ENCODE measurements around the gene FERMT2. TPM values are rescaled to one million over a fixed set of nuclear protein-coding genes. Genes with fewer than 3 reads are reported as not detected.

The FERMT2 gene
- total RNA-seq, 3 donors from 2014 or later (not counting 1 experiment from before 2014, with no cell fraction given), result 0.58 to 1.7 (median 0.92) TPM

GRCh38 chr14:52913271-52913670 lies 37.6 kb downstream of the FERMT2 start:
- ATAC-seq (no peak), DNase-seq (no peak)
- Histone ChIP-seq H3K27ac (ENCODE audit: low read length) (no peak overlapping the region), H3K36me3 (ENCODE audit: control insufficient read depth, insufficient read depth, low read length) (no peaks in the 10 kb centered on the region), H3K9me3 (ENCODE audit: control insufficient read depth, insufficient read depth, low read length) (no peaks in the 10 kb centered on the region), H3K4me3 (ENCODE audit: low read length) (no peak overlapping the region), H3K27me3 (ENCODE audit: control insufficient read depth, insufficient read depth, low read length) (no peaks in the 10 kb centered on the region), H3K4me1 (ENCODE audit: control insufficient read depth, insufficient read depth, low read length) (peaks cover 5% of the 10 kb centered on the region)
- Mint-ChIP-seq H3K4me3 (no peak overlapping the region), H3K27ac (no peak overlapping the region), H3K4me1 (peaks cover 24 to 30% of the 10 kb centered on the region in 2 donors), H3K27me3 (ENCODE audit: low read depth in 2 of 2) (no peaks in the 10 kb centered on the region), H3K9me3 (no peaks in the 10 kb centered on the region), H3K36me3 (no peaks in the 10 kb centered on the region)
- no peak for TF ChIP-seq CTCF (IDR thresholded peaks at IDR 0.05)
- intact Hi-C loops (cut with micrococcal nuclease), result loop anchor here (10.0 kb wide), 1 partner anchor 1048 kb away; the partner anchor contains the start of gene GNG2
- 71% methylated on average over 4 of the region's 4 CpGs for WGBS (ENCODE audit: insufficient coverage)

DNA sequence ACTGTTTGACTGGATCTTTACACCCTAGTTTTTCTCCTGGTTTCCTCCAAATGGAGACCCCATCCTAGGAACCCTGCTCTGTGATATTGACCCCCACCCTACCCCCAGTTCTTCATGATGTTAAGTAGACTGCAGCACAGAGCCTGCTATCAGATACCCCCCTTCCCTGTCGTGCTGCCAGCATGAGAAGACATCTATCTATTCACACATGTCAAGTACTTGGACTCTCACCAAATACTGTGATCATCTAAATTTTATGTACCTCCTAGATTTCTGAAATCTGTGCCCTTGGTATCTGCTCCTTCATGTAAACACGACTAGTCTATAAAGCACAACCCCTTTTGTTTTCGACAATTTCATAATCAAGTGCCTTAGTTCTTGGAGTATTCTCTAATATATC lies 38.9 kb downstream of the FERMT2 start:
- Mint-ChIP-seq H3K4me1 (peaks cover 13 to 16% of the 10 kb centered on the region in 2 donors), H3K9me3 (no peaks in the 10 kb centered on the region), H3K27me3 (ENCODE audit: low read depth in 2 of 2) (no peaks in the 10 kb centered on the region), H3K4me3 (no peak overlapping the region), H3K27ac (no peak overlapping the region), H3K36me3 (no peaks in the 10 kb centered on the region)
- H3K27me3 ChIP-seq (ENCODE audit: control insufficient read depth, insufficient read depth, low read length), result no peaks in the 10 kb centered on the region
- no peaks in the 10 kb centered on the region for H3K9me3 ChIP-seq (ENCODE audit: control insufficient read depth, insufficient read depth, low read length)
- no peak for ATAC-seq
- H3K27ac ChIP-seq (ENCODE audit: low read length), result no peak overlapping the region
- WGBS (ENCODE audit: insufficient coverage), result 97% methylated on average over 3 of the region's 3 CpGs
- intact Hi-C loops (cut with micrococcal nuclease), result loop anchor here (10.0 kb wide), 1 partner anchor 1047 kb away; the partner anchor contains the start of gene GNG2
- H3K36me3 ChIP-seq (ENCODE audit: control insufficient read depth, insufficient read depth, low read length), result no peaks in the 10 kb centered on the region
- H3K4me3 ChIP-seq (ENCODE audit: low read length), result no peak overlapping the region
- DNase-seq, result no peak
- no peak for TF ChIP-seq CTCF (IDR thresholded peaks at IDR 0.05)
- no peaks in the 10 kb centered on the region for H3K4me1 ChIP-seq (ENCODE audit: control insufficient read depth, insufficient read depth, low read length)

DNA sequence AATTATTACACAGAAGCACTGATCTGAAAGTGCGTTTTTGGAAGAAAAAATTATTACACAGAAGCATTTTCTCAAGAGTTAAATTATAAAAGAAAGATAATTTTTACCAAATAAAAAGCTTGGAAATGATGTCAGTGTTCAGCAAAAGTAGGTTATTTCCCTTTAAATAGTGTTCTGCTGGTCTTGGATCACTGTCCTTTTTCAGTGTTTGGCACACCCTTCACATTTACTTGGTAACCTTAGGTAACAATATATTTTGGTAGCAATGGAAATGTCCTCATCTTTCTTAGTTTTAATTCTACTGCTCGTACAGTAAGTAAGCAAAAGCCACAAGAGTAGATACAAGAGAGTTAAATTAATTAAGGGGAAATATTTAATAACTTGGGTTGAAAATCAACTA lies 40.3 kb downstream of the FERMT2 start:
- DNase-seq, result no peak
- Histone ChIP-seq H3K9me3 (ENCODE audit: control insufficient read depth, insufficient read depth, low read length) (no peaks in the 10 kb centered on the region), H3K4me1 (ENCODE audit: control insufficient read depth, insufficient read depth, low read length) (no peaks in the 10 kb centered on the region), H3K27ac (ENCODE audit: low read length) (no peak overlapping the region), H3K4me3 (ENCODE audit: low read length) (no peak overlapping the region), H3K27me3 (ENCODE audit: control insufficient read depth, insufficient read depth, low read length) (no peaks in the 10 kb centered on the region), H3K36me3 (ENCODE audit: control insufficient read depth, insufficient read depth, low read length) (no peaks in the 10 kb centered on the region)
- no peak for ATAC-seq
- Mint-ChIP-seq H3K27ac (no peak overlapping the region), H3K4me1 (peaks cover 6 to 7% of the 10 kb centered on the region in 2 donors), H3K36me3 (no peaks in the 10 kb centered on the region), H3K27me3 (ENCODE audit: low read depth in 2 of 2) (no peaks in the 10 kb centered on the region), H3K4me3 (no peak overlapping the region), H3K9me3 (no peaks in the 10 kb centered on the region)
- intact Hi-C loops (cut with micrococcal nuclease), result loop anchor here (10.0 kb wide), 1 partner anchor 1046 kb away; the partner anchor contains the start of gene GNG2
- no CpG with 5 or more reads among the region's 2 CpGs for WGBS (ENCODE audit: insufficient coverage)
- no peak for TF ChIP-seq CTCF (IDR thresholded peaks at IDR 0.05)

- 90% methylated on average over 4 of the region's 5 CpGs for WGBS (ENCODE audit: insufficient coverage)
- Histone ChIP-seq H3K27ac (ENCODE audit: low read length) (no peak overlapping the region), H3K4me3 (ENCODE audit: low read length) (no peak overlapping the region), H3K36me3 (ENCODE audit: control insufficient read depth, insufficient read depth, low read length) (no peaks in the 10 kb centered on the region), H3K27me3 (ENCODE audit: control insufficient read depth, insufficient read depth, low read length) (no peaks in the 10 kb centered on the region), H3K9me3 (ENCODE audit: control insufficient read depth, insufficient read depth, low read length) (no peaks in the 10 kb centered on the region), H3K4me1 (ENCODE audit: control insufficient read depth, insufficient read depth, low read length) (no peaks in the 10 kb centered on the region)
- Mint-ChIP-seq H3K36me3 (no peaks in the 10 kb centered on the region), H3K4me1 (no peaks in the 10 kb centered on the region), H3K9me3 (no peaks in the 10 kb centered on the region), H3K27me3 (ENCODE audit: low read depth in 2 of 2) (no peaks in the 10 kb centered on the region), H3K4me3 (no peak overlapping the region), H3K27ac (no peak overlapping the region)
- intact Hi-C loops (cut with micrococcal nuclease), result no loop called here
- DNase-seq, result no peak
- no peak for TF ChIP-seq CTCF (IDR thresholded peaks at IDR 0.05)
- no peak for ATAC-seq
Measured at GRCh38 chr14:52907949-52908348, 42.9 kb downstream of the FERMT2 start.
